Chondrocyte (in vitro differentiated cells): ENCODE measurements around the gene B3GALNT1. TPM values are rescaled to one million over a fixed set of nuclear protein-coding genes. Genes with fewer than 3 reads are reported as not detected.

Experiments used
- DNase-seq: peaks from one replicate; pipeline ENCODE4 v3.0.0; 2021; ENCODE audit warnings: mixed read lengths, low spot score
- H3K27ac Mint-ChIP-seq: one replicate; pipeline ENCODE4 v1.8.0; 2021; ENCODE audit warnings: mild to moderate bottlenecking, moderate library complexity, mixed read lengths; ENCODE audit not compliant: unreplicated experiment
- H3K27me3 Mint-ChIP-seq: 2 replicates; pipeline ENCODE4 v1.8.0; 2021; ENCODE audit warnings: low read depth, mixed read lengths
- H3K36me3 Mint-ChIP-seq: 2 replicates; pipeline ENCODE4 v1.8.0; 2021; ENCODE audit warnings: low read depth, mixed read lengths
- H3K4me1 Mint-ChIP-seq: 2 replicates; pipeline ENCODE4 v1.8.0; 2021; ENCODE audit warnings: low read depth, mild to moderate bottlenecking, mixed read lengths
- H3K4me3 Mint-ChIP-seq: one replicate; pipeline ENCODE4 v1.8.0; 2021; ENCODE audit warnings: mild to moderate bottlenecking, moderate library complexity, mixed read lengths; ENCODE audit not compliant: unreplicated experiment
- H3K9me3 Mint-ChIP-seq: 2 replicates; pipeline ENCODE4 v1.8.0; 2021; ENCODE audit warnings: low read depth, mixed read lengths
- CTCF ChIP-seq: fragments of 200-600 bp; sonication (generic); IDR thresholded peaks from 2 replicates; pipeline ENCODE4 v1.5.0; 2021; ENCODE audit warnings: antibody characterized with exemption, mild to moderate bottlenecking, moderate library complexity
- total RNA-seq: library from RNA; stranded (reverse); gene quantifications from 3 replicates; pipeline ENCODE4 v1.2.1, GENCODE V29; 2021

B3GALNT1 gene
- total RNA-seq, 1 donor from 2014 or later = 22.0 TPM

- no peaks in the 10 kb centered on the region for H3K9me3 Mint-ChIP-seq
- no peak for TF ChIP-seq CTCF
- H3K36me3 Mint-ChIP-seq = peaks cover 12% of the 10 kb centered on the region
- no peak overlapping the region for H3K4me3 Mint-ChIP-seq
- DNase-seq = no peak
- H3K27me3 Mint-ChIP-seq = no peaks in the 10 kb centered on the region
- no peak overlapping the region for H3K27ac Mint-ChIP-seq
- H3K4me1 Mint-ChIP-seq = peaks cover 11% of the 10 kb centered on the region
Measured at GRCh38 chr3:161101609-161102008, 3.5 kb downstream of the B3GALNT1 start.

GRCh38 chr3:161100994-161101393 is 4.2 kb downstream of the B3GALNT1 start:
- Mint-ChIP-seq H3K27me3 (no peaks in the 10 kb centered on the region), H3K4me3 (no peak overlapping the region), H3K27ac (no peak overlapping the region), H3K36me3 (peaks cover 12% of the 10 kb centered on the region), H3K4me1 (peaks cover 11% of the 10 kb centered on the region), H3K9me3 (no peaks in the 10 kb centered on the region)
- no peak for DNase-seq
- TF ChIP-seq CTCF = no peak

GRCh38 chr3:161096771-161097367 is 8.3 kb downstream of the B3GALNT1 start:
- peak; percentile 69 for TF ChIP-seq CTCF
- Mint-ChIP-seq H3K27ac (no peak overlapping the region), H3K36me3 (peaks cover 11% of the 10 kb centered on the region), H3K9me3 (no peaks in the 10 kb centered on the region), H3K4me3 (no peak overlapping the region), H3K4me1 (no peaks in the 10 kb centered on the region), H3K27me3 (no peaks in the 10 kb centered on the region)
- no peak for DNase-seq

- no peak for DNase-seq
- Mint-ChIP-seq H3K27ac (no peak overlapping the region), H3K36me3 (peaks cover 5% of the 10 kb centered on the region), H3K4me1 (no peaks in the 10 kb centered on the region), H3K9me3 (no peaks in the 10 kb centered on the region), H3K27me3 (no peaks in the 10 kb centered on the region), H3K4me3 (no peak overlapping the region)
- no peak for TF ChIP-seq CTCF
Measured at GRCh38 chr3:161093895-161094294, 11.3 kb downstream of the B3GALNT1 start.

GRCh38 chr3:161084277-161084676 is 20.9 kb downstream of the B3GALNT1 start:
- no peak for TF ChIP-seq CTCF
- no peak for DNase-seq
- Mint-ChIP-seq H3K27ac (no peak overlapping the region), H3K9me3 (no peaks in the 10 kb centered on the region), H3K4me1 (peaks cover 3% of the 10 kb centered on the region), H3K27me3 (no peaks in the 10 kb centered on the region), H3K36me3 (peaks cover 22% of the 10 kb centered on the region), H3K4me3 (no peak overlapping the region)
